AG09309 (cell line): Measurements from ENCODE around the gene CTNND2.

Experiments used
- DNase-seq: peaks from one replicate; pipeline ENCODE4 v3.0.0-alpha.2; 2010; ENCODE audit warnings: low read depth
- H3K4me3 ChIP-seq: 2 replicates; pipeline ENCODE4 v1.5.1; 2011; ENCODE audit warnings: mild to moderate bottlenecking, low read depth, low read length, moderate library complexity; ENCODE audit not compliant: control insufficient read depth
- TF ChIP-seq, protein P1 (sequence below): IDR thresholded peaks from 2 replicates; pipeline ENCODE4 v1.5.1; 2011; ENCODE audit warnings: mild to moderate bottlenecking, low read depth, low read length, inconsistent platforms; ENCODE audit not compliant: insufficient read depth, control insufficient read depth; ENCODE audit errors: missing control alignments

The CTNND2 gene

DNA sequence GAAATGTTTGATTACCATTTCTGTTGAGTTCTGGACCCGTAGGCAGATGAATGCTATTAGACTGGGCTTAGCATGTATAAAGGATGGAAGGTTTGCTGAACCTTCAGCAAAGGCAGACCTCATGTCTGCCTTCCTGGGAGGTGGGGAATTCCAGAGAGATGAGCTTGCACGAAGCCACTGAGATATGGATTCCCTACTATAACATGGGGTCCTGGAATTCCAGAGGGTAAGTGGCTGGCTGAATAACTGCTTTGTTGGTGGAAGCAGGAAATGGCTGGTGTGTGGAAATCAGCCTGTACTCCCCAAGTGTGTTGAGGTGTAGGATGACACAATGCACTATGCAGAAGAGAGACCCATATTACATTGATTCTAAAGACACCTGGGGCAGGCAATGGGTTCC, 526.4 kb downstream of the CTNND2 start:
- H3K4me3 ChIP-seq: no peak overlapping the region
- DNase-seq: no peak

DNA sequence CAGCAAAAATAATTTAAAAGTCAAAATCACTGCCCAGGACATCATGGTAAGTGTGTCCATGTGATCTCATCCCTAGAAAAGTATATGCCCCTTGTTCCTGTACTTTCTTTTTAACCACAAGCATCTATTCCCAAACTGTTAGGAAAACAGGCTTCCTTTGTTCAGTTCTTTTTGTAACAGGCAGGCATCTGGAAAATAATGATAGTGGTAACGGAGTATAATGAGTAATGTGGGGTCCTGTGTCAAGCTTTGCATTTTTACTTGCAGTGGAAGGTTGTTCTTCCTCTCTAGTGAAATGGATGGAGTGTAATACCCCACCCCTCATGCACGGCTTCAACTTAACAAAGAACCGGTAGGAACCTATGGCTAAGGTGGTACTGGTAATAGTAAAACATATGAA, 532.1 kb downstream of the CTNND2 start:
- TF ChIP-seq, protein P1, sequence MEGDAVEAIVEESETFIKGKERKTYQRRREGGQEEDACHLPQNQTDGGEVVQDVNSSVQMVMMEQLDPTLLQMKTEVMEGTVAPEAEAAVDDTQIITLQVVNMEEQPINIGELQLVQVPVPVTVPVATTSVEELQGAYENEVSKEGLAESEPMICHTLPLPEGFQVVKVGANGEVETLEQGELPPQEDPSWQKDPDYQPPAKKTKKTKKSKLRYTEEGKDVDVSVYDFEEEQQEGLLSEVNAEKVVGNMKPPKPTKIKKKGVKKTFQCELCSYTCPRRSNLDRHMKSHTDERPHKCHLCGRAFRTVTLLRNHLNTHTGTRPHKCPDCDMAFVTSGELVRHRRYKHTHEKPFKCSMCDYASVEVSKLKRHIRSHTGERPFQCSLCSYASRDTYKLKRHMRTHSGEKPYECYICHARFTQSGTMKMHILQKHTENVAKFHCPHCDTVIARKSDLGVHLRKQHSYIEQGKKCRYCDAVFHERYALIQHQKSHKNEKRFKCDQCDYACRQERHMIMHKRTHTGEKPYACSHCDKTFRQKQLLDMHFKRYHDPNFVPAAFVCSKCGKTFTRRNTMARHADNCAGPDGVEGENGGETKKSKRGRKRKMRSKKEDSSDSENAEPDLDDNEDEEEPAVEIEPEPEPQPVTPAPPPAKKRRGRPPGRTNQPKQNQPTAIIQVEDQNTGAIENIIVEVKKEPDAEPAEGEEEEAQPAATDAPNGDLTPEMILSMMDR: no peak
- no peak overlapping the region for H3K4me3 ChIP-seq
- DNase-seq: no peak

More for the DNA sequence above, 526.4 kb downstream of the CTNND2 start:
- TF ChIP-seq, protein P1: no peak

- TF ChIP-seq, protein P1: no peak
- no peak overlapping the region for H3K4me3 ChIP-seq
- no peak for DNase-seq
Observed at GRCh38 chr5:11371021-11371420, 533.2 kb downstream of the CTNND2 start.

DNA sequence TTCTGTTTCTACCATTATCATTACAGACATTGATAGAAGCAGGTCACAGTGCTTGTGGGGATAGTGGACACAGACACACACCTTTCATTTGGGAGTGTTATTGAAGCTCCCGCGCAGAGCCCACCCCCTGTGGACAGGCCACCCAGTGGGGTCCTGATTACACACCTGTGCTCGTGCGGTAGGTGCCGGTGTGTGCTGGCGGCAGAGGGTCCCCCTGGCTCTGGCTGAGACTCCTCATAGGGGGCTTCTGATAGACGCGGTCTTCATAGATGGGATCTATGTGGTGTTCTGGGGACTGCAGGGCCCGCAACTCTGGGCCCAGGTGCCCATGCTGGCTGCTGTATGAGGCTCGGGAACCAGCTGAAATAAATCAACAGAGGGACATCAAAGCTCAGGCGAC, 539.7 kb downstream of the CTNND2 start:
- TF ChIP-seq, protein P1: no peak
- H3K4me3 ChIP-seq: no peak overlapping the region
- DNase-seq: no peak

- no peak overlapping the region for H3K4me3 ChIP-seq
- DNase-seq: no peak
- TF ChIP-seq, protein P1: no peak
Observed at GRCh38 chr5:11363631-11364178, 540.5 kb downstream of the CTNND2 start.

DNA sequence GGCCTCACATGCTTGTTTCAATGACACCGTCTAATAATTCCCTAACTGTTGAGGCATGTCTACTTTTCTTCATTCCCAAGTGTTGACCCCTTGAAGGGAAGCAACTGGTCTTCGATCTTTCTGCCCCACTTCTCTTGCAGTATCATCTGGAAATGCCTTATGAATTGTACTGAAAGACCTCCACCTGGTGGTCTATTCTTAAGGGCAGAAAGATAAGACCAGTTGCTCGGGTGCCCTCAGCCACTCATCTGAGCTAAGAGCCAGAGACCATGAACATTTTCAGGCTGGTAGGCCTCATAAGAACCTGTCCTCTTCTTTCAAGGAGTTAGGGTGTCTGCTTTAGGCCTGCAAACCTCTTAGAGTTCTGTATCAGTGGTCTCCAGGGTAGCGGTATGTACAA, 542.5 kb downstream of the CTNND2 start:
- no peak for DNase-seq
- TF ChIP-seq, protein P1: no peak

DNA sequence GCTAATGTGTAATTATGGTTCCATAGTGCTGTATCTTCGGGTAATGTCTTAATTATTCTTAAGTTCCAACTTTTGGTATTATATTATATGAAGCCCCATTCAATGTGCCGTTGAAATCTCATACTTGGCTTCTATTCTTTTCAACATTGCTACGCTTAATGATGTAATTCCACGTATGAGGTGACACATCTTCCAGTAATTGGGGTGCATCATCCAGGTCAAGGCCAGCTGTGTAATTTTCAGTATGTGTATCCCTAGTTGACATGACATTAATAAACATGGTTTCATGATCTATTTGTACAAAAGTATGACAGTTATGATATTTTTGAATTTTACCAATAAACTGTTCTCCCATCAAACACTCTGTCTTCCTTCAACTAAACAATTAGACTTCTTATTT, 546.3 kb downstream of the CTNND2 start:
- no peak for DNase-seq
- H3K4me3 ChIP-seq: no peak overlapping the region
- TF ChIP-seq, protein P1: no peak

More for the DNA sequence above, 542.5 kb downstream of the CTNND2 start:
- no peak overlapping the region for H3K4me3 ChIP-seq
